Inflammatory macrophage treated with lipopolysaccharide for 1 hour (primary cell): Measurements from ENCODE around the gene HIVEP3.
A peak's percentile ranks its signal among the peaks of the same experiment; 100 is the strongest.

Source experiments
- DNase-seq, 2 donors: peaks; one replicate each; pipeline ENCODE4 v3.0.0-alpha.2; 2020 to 2022

HIVEP3 gene

GRCh38 chr1:41507110-41507720, 411.5 kb downstream of the HIVEP3 start:
- no peak for DNase-seq

- peak in 1 of 2 donors; percentile 30 for DNase-seq
Measured at GRCh38 chr1:41504114-41505035, 414.3 kb downstream of the HIVEP3 start.

GRCh38 chr1:41503538-41504113, 415.1 kb downstream of the HIVEP3 start:
- no peak for DNase-seq

- no peak for DNase-seq
Measured at GRCh38 chr1:41502912-41503311, 415.8 kb downstream of the HIVEP3 start.

- no peak for DNase-seq
Measured at GRCh38 chr1:41501581-41501980, 417.1 kb downstream of the HIVEP3 start.

GRCh38 chr1:41500781-41501518, 417.8 kb downstream of the HIVEP3 start:
- no peak for DNase-seq

GRCh38 chr1:41500378-41500777, 418.3 kb downstream of the HIVEP3 start:
- DNase-seq: no peak

- no peak for DNase-seq
Measured at GRCh38 chr1:41499591-41499990, 419.1 kb downstream of the HIVEP3 start.

- DNase-seq: no peak
Measured at GRCh38 chr1:41498804-41499203, 419.9 kb downstream of the HIVEP3 start.

- no peak for DNase-seq
Measured at GRCh38 chr1:41498391-41498790, 420.3 kb downstream of the HIVEP3 start.

GRCh38 chr1:41497461-41498030, 421.2 kb downstream of the HIVEP3 start:
- no peak for DNase-seq

GRCh38 chr1:41497056-41497440, 421.7 kb downstream of the HIVEP3 start:
- DNase-seq: no peak

GRCh38 chr1:41496080-41497055, 422.4 kb downstream of the HIVEP3 start:
- DNase-seq: peak; percentile 30 to 33

GRCh38 chr1:41495210-41495948, 423.3 kb downstream of the HIVEP3 start:
- DNase-seq: no peak

- no peak for DNase-seq
Measured at GRCh38 chr1:41494351-41495209, 424.1 kb downstream of the HIVEP3 start.

- no peak for DNase-seq
Measured at GRCh38 chr1:41493626-41494350, 424.9 kb downstream of the HIVEP3 start.

GRCh38 chr1:41493117-41493536, 425.6 kb downstream of the HIVEP3 start:
- DNase-seq: no peak

- peak in 1 of 2 donors; percentile 47 for DNase-seq
Measured at GRCh38 chr1:41492341-41492848, 426.3 kb downstream of the HIVEP3 start.

GRCh38 chr1:41490911-41491310, 427.8 kb downstream of the HIVEP3 start:
- DNase-seq: no peak
